SH-SY5Y (cell line): ENCODE measurements around the gene UQCRC2.

Experiments used
- GATA2 ChIP-seq: IDR thresholded peaks from 2 replicates; pipeline ENCODE4 v1.6.1; 2011; ENCODE audit warnings: mild to moderate bottlenecking, low read depth, low read length
- GATA3 ChIP-seq: IDR thresholded peaks from 2 replicates; pipeline ENCODE4 v1.6.1; 2011; ENCODE audit warnings: low read depth, mild to moderate bottlenecking, low read length, moderate library complexity

UQCRC2 gene

DNA sequence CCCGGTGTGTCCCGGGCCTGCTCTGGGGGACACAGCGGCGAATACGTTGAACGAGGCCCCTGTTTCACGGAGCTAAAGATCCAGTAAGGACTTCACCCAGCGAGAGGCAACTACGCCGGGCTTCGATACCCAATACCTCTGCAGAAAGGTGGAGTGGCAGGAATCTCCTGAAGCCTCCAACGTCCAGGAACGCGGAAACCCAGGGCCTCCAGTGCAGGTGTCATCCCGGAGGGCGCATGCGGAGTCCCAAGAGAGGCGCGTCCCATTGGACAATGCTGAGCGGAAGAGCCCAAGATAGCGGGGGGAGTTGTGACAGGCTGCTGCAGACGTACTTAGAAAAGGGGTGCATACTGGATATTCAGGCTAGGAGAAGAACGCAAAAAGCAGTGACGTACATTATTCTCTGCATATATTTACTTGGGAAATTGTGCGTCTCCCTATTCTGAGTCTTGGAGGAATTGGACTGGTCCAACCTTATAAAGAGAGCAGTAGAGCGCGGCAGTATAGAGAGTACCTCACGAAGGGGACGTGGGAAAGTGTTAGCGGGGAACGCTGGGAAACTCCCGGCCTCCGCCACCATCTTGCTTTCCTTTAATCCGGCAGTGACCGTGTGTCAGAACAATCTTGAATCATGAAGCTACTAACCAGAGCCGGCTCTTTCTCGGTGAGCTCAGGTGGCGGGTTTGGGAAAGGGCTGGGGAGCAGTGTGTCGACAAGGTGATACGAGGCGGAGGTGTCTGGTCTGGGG is at the start of gene UQCRC2:
TSS of gene UQCRC2 (plus strand) at position 569 of the 748 bp plus-strand sequence. CDS start at position 632, 63 bp downstream.
- TF ChIP-seq GATA3: no peak
- no peak for TF ChIP-seq GATA2

DNA sequence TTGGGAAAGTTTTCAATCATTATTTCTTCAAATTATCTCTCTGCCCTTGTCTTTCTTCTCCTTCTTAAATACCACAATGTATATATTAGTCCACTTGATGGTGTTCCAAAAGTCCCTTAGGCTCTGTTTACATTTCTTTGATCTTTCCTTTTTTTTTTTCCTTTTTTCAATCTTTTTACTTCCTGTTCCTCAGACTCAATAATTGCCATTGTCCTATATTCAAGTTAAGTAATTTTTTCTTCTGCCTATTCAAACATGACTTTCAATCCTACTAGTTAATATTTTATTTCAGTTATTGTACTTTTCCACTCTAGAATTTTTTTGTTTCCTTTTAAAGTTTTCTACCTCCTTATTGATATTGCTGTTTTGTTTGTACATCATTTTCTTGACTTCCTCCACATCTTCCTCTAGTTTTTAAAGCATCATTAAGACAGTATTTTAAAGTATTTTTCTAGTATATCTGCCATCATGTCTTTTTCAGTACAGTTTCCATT is 15.8 kb upstream of the UQCRC2 start:
- TF ChIP-seq GATA2: no peak
- no peak for TF ChIP-seq GATA3

DNA sequence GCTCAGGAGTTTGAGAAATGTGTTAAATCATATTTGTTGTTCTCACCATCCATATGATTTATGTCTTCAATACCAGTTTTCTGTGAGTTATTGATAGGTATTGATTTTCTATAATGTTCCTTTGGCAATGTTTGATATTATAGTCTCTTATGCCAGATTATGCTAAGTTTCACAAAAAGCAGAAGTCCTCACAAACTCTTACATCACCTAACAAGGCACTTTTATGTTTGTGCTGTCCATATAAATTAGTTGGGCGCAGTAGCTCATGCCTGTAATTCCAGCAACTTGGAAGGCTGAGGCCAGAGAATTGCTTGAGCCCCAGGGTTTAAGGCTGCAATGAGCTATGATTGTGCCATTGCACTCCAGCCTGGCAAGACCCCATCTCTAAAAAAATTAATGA is 12.6 kb upstream of the UQCRC2 start:
- TF ChIP-seq GATA2: no peak
- no peak for TF ChIP-seq GATA3

DNA sequence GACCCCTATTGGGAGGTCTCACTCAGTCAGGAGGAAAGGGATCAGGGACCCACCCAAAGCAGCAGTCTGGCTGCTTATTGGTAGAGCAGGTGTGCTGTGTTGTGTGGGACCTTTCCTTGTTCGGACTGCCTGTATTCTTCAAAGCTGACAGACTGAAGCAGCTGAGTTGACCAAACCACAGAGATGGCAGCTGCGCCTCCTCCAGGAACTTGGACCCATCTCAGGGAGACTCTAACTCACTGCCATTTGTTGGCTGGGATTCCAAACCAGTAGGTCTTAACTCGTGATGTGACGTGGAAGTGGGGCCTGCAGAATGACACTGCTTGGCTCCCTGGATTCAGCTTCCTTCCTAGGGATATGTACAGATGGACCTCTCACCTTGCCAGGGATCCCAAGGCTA is 9.6 kb upstream of the UQCRC2 start:
- TF ChIP-seq GATA3: no peak
- TF ChIP-seq GATA2: no peak

DNA sequence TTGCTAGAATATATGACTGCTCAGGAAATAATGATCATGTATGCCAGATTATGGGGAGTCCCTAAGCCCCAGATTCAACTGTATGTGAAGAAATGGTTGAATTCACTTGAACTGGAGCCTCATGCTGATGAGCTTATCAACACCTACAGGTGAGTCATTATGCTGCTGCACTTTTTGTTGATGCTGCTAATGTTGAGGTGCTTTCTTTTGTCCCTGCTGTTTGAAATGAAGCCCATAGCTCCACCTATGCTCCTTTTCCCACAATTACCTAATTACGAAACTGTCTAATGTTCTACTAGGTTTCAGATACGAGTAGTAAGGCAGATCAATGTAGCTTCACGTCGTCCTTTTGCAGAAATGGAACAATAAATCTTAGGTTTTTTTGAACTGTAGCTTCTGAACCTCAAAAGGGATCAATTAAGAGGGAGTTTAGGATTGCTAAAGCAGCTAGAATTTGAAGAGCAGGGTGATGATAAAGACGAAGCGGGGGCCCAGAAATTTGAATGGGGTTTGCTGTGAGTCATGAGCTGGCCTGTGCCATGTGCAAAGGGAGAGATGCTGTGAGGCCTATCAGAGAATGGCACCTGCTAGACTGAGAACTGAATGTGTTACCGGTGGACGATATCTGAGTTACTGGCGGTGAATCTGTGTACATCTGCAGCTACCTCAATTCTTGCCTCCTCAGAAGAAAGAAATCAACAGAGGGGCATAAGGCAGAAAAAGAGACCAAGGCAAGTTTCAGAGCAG is 6.1 kb upstream of the UQCRC2 start:
- no peak for TF ChIP-seq GATA2
- TF ChIP-seq GATA3: no peak

DNA sequence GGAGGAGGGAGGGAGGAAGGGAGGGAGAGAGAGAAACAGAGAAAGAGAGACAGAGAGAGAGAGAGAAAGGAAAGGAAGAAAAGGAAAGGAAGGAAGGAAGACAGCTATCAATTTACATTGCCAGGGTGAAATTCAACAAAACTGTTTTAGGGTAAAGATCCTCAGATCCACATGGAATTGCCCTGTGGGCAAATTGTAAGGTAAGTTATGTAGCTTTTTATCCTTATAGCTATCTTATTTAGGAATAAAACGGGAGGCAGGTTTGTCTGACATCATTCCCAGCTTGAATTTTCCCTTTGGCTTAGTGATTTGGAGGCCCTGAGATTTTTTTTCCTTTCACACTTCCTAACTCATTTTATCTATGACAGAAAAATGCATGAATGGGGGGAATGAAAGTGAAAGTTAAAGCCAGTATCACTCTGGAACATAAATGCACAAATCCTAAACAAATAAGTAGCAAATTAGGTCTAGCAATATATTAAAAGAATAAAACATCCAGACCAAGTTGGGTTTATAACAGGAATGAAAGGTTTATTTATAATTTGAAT is 3.4 kb upstream of the UQCRC2 start:
- no peak for TF ChIP-seq GATA2
- TF ChIP-seq GATA3: no peak

DNA sequence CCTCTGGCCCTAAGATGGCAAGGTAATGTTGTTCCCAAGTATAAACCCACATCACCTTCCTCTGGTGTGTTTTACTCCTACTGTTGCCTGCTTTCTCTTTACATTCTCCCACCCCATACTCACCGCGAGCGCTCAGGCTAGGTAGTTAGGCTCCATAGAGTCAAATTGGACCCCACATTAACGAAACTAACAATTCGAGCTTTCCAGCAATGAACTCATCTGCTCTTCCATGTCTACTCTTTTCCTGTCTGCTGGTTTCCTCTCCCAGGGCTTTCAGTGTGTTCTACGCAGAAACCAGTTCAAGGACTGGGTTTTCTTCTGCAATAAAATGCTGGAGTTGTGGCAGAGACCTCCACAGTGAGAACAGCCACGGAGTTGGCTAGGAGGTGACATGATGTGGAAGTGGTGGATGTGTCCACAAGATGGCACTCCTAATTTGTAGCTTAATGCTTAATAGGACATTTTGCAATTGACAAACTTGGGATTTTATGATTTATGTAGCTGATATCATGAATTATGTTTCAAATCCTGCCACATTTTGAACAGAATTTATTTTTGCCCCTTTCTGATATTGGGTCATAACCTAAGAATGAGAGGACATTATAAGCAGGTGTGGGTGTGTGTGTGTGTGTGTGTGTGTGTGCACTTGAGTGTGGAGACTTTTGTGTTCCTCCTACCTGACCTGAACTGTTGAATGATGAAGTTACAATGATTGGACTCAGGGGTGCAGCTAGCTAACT is 2.2 kb upstream of the UQCRC2 start:
- no peak for TF ChIP-seq GATA2
- TF ChIP-seq GATA3: no peak

DNA sequence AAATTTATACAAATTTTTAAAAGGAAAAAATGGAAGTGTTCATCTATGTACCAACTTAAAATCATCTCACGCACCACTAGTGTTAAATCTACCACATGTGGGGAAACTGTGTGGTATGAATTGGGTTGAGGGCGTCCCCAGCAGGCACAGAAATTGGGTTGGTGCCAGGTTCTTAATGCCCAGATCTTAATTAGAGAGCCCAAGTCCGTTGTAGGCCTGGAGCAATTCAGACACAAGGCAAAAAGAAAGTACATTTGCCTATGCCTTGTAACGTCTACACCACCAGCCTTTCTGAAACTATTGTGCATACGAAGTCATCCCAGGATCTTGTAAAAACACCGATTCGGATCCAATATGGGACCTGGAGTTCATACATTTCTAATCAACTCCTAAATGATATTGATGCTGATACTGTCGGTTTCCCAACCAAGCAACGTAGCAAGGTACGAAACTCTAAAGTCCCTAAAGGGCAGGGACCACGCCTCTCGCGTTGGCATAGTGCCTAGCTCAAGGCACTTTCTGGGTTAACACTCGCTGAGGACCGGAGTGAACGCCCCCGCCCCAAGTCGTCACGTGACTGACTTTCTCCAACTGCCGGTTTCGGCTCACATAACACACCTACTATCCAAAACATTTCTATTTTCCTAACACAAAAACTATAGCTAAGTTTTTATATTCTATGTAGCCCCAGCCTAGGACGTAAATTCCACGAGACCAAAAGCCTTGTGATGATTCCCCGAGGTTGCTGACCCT is 945 bp upstream of the UQCRC2 start:
- TF ChIP-seq GATA2: no peak
- no peak for TF ChIP-seq GATA3

DNA sequence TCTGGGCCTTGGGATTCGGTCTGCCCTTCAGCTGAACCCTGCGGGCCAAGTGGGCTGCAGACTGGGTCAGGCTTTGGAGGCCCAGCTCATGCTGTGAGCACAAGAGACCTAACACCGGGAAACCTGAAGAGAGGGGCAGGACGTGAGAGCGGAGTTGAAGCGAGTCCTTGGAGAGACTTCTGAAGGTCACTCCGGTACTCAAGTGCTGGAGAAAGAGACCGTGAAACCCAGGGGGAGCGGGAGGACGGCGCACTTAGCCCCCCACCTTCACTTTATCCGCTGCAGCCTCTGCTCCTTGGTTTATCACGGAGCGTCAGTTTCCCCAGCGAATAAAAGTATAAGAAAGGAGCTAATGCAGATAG is 361 bp downstream of the UQCRC2 start:
- TF ChIP-seq GATA2 (no peak), GATA3 (no peak)

DNA sequence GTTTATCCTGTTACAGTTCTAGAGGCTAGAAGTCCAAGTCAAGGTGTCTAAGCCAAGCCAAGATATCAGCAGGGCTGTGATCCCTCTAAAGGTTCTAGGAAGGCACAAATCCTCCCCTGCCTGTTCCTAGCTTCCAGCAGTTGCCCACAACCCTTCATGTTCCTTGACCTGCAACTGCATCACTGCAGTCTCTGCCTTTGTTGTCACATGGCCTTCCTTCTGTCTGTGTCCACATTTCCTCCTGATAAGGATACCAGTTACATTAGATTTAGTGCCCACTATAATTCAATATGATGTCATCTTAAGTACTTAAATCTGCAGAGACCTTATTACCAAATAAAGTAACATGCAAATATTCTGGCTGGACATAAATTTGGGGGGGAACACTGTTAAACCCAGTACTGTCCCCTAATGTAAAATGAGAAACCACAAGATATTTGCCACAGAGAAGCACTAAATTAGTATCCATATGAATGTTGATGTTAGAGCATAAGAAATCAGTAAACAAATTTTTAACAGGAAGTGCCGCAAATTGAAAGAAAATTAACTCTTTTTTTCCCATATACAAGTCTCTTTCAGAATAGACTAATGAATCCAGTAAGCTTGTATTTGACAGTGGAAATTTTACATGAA is 4.7 kb downstream of the UQCRC2 start:
- TF ChIP-seq GATA3 (no peak), GATA2 (no peak)

DNA sequence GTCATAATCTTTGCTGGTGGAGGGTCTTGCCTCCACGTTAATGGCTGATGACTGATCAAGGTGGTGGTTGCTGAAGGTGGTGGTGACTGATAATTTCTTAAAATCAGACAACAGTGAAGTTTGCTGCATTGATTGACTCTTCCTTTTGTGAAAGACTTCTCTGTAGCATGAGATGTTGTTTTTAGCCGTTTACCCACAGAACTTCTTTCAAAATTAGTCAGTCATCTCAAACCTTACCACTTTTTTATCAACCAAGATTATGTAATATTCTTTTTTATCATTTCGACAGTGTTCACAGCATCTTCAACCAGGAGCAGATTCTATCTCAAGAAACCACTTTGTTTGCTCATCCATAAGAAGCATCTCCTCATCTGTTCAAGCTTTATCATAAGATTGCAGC is 5.9 kb downstream of the UQCRC2 start:
- no peak for TF ChIP-seq GATA3
- TF ChIP-seq GATA2: no peak

DNA sequence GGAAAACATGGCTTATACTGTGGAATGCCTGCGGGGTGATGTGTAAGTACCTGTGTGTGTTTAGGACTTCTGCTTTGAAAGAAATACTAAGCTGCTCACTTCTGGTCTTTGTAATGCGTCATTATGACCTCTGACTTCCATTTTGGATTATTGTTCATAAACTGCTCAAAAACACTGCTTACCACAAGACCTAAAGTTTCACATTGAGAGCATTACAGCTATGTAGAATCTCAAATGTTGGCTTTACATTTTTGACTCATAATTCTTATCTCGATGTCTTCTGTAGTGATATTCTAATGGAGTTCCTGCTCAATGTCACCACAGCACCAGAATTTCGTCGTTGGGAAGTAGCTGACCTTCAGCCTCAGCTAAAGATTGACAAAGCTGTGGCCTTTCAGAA is 9.3 kb downstream of the UQCRC2 start:
- no peak for TF ChIP-seq GATA2
- TF ChIP-seq GATA3: no peak

DNA sequence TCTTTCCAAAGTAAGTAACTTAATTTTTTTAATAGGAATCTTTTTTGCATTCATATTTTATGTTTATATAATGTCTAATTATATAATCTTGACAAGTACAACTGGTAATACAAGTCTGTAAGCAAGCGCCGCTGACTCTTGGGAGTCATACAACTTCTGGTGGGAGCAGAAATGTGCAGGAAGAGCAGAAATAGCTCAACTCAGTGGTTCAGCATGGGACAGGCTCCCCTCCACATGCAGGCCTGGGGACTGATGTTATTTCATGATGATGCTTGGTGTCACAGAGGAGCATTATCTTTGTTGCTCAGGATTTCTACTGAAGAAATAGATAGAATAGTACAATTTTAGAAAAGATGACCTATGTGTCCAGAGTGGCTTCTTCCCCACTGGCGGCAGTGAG is 10.7 kb downstream of the UQCRC2 start:
- TF ChIP-seq GATA2: no peak
- no peak for TF ChIP-seq GATA3
